HG03457 (cell line): ENCODE data around the gene PADI4.

ENCODE experiments used
- ATAC-seq: cut with Tn5 transposase; IDR thresholded peaks from one replicate; pipeline ENCODE4 v1.9.1; 2021; ENCODE audit warnings: moderate number of reproducible peaks; ENCODE audit not compliant: unreplicated experiment

Gene PADI4

GRCh38 chr1:17307946-17308345, at the start of gene PADI4:
Gene PADI4, plus strand, starts transcription at chr1:17308197. Its CDS starts 26 bp downstream, at chr1:17308223.
- ATAC-seq, result no peak

GRCh38 chr1:17258758-17259130, 49.3 kb upstream of the PADI4 start:
- no peak for ATAC-seq

- ATAC-seq, result no peak
Measured at GRCh38 chr1:17259233-17259873, 48.6 kb upstream of the PADI4 start.

- no peak for ATAC-seq
Measured at GRCh38 chr1:17260264-17260663, 47.7 kb upstream of the PADI4 start.

GRCh38 chr1:17260738-17261137, 47.3 kb upstream of the PADI4 start:
- no peak for ATAC-seq

GRCh38 chr1:17263936-17264335, 44.1 kb upstream of the PADI4 start:
- no peak for ATAC-seq

GRCh38 chr1:17264470-17264869, 43.5 kb upstream of the PADI4 start:
- no peak for ATAC-seq

- no peak for ATAC-seq
Measured at GRCh38 chr1:17265162-17265561, 42.8 kb upstream of the PADI4 start.

GRCh38 chr1:17265950-17266349, 42.0 kb upstream of the PADI4 start:
- no peak for ATAC-seq

- no peak for ATAC-seq
Measured at GRCh38 chr1:17270891-17271765, 36.9 kb upstream of the PADI4 start.

- no peak for ATAC-seq
Measured at GRCh38 chr1:17272066-17272465, 35.9 kb upstream of the PADI4 start.

GRCh38 chr1:17272646-17273045, 35.4 kb upstream of the PADI4 start:
- no peak for ATAC-seq

- no peak for ATAC-seq
Measured at GRCh38 chr1:17273096-17273495, 34.9 kb upstream of the PADI4 start.

- ATAC-seq, result no peak
Measured at GRCh38 chr1:17274186-17275170, 33.5 kb upstream of the PADI4 start.

GRCh38 chr1:17276568-17276967, 31.4 kb upstream of the PADI4 start:
- no peak for ATAC-seq

GRCh38 chr1:17277511-17278159, 30.4 kb upstream of the PADI4 start:
- no peak for ATAC-seq

- ATAC-seq, result no peak
Measured at GRCh38 chr1:17278996-17279830, 28.8 kb upstream of the PADI4 start.

- no peak for ATAC-seq
Measured at GRCh38 chr1:17280436-17280835, 27.6 kb upstream of the PADI4 start.

GRCh38 chr1:17280894-17281293, 27.1 kb upstream of the PADI4 start:
- no peak for ATAC-seq

- no peak for ATAC-seq
Measured at GRCh38 chr1:17281775-17282181, 26.2 kb upstream of the PADI4 start.
